ENCODE data around the gene HMCN1. TPM values are rescaled to one million over a fixed set of nuclear protein-coding genes. Genes with fewer than 3 reads are reported as not detected.
"Not testable (repeated sequence)": the region's sequence is repeated elsewhere in the genome, so short reads cannot be mapped to it uniquely, and the experiment has no call there.

The HMCN1 gene
- total RNA-seq, 1 donor from 2014 or later = 8.6 TPM

GRCh38 chr1:185843986-185844385, 109.8 kb downstream of the HMCN1 start:
- DNase-seq (ENCODE audit: low spot score) (no peak), ATAC-seq (no peak)

- no peak for DNase-seq (ENCODE audit: low spot score)
- no peak for ATAC-seq
Observed at GRCh38 chr1:185846672-185847444, 112.7 kb downstream of the HMCN1 start.

GRCh38 chr1:185849014-185849413, 114.8 kb downstream of the HMCN1 start:
- DNase-seq (ENCODE audit: low spot score) = no peak
- no peak for ATAC-seq

- no peak for DNase-seq (ENCODE audit: low spot score)
- no peak for ATAC-seq
Observed at GRCh38 chr1:185850366-185850765, 116.2 kb downstream of the HMCN1 start.

GRCh38 chr1:185853739-185854138, 119.5 kb downstream of the HMCN1 start:
- DNase-seq (ENCODE audit: low spot score) = no peak

GRCh38 chr1:185856482-185856881, 122.3 kb downstream of the HMCN1 start:
- no peak for ATAC-seq
- no peak for DNase-seq (ENCODE audit: low spot score)

More at GRCh38 chr1:185853739-185854138, 119.5 kb downstream of the HMCN1 start:
- ATAC-seq = no peak

GRCh38 chr1:185857442-185857841, 123.3 kb downstream of the HMCN1 start:
- ATAC-seq (no peak), DNase-seq (ENCODE audit: low spot score) (no peak)

GRCh38 chr1:185860311-185860710, 126.1 kb downstream of the HMCN1 start:
- DNase-seq (ENCODE audit: low spot score) (no peak), ATAC-seq (no peak)

- DNase-seq (ENCODE audit: low spot score) (no peak), ATAC-seq (no peak)
Observed at GRCh38 chr1:185860859-185861258, 126.7 kb downstream of the HMCN1 start.

GRCh38 chr1:185861630-185862029, 127.4 kb downstream of the HMCN1 start:
- no peak for ATAC-seq
- DNase-seq (ENCODE audit: low spot score) = no peak

GRCh38 chr1:185862235-185862634, 128.0 kb downstream of the HMCN1 start:
- ATAC-seq (no peak), DNase-seq (ENCODE audit: low spot score) (no peak)

GRCh38 chr1:185864331-185864730, 130.1 kb downstream of the HMCN1 start:
- DNase-seq (ENCODE audit: low spot score) = no peak
- ATAC-seq = no peak

GRCh38 chr1:185864889-185865517, 130.8 kb downstream of the HMCN1 start:
- ATAC-seq = no peak
- no peak for DNase-seq (ENCODE audit: low spot score)

GRCh38 chr1:185869590-185869989, 135.4 kb downstream of the HMCN1 start:
- no peak for DNase-seq (ENCODE audit: low spot score)
- no peak for ATAC-seq

GRCh38 chr1:185871627-185872150, 137.5 kb downstream of the HMCN1 start:
- ATAC-seq = peak; percentile 87

GRCh38 chr1:185874246-185874645, 140.1 kb downstream of the HMCN1 start:
- DNase-seq (ENCODE audit: low spot score) (no peak), ATAC-seq (no peak)

More at GRCh38 chr1:185871627-185872150, 137.5 kb downstream of the HMCN1 start:
- DNase-seq (ENCODE audit: low spot score) = no peak

- no peak for DNase-seq (ENCODE audit: low spot score)
- ATAC-seq = peak; percentile 62
Observed at GRCh38 chr1:185880330-185880729, 146.1 kb downstream of the HMCN1 start.

GRCh38 chr1:185880779-185881333, 146.7 kb downstream of the HMCN1 start:
- peak; percentile 97 for ATAC-seq

GRCh38 chr1:185886046-185886445, 151.9 kb downstream of the HMCN1 start:
- ATAC-seq = no peak

More at GRCh38 chr1:185880779-185881333, 146.7 kb downstream of the HMCN1 start:
- peak; percentile 92 for DNase-seq (ENCODE audit: low spot score)

GRCh38 chr1:185886671-185887070, 152.5 kb downstream of the HMCN1 start:
- ATAC-seq = peak; percentile 87
- DNase-seq (ENCODE audit: low spot score) = peak; percentile 48

More at GRCh38 chr1:185886046-185886445, 151.9 kb downstream of the HMCN1 start:
- DNase-seq (ENCODE audit: low spot score) = no peak

- not testable (repeated sequence) for ATAC-seq; DNase-seq (ENCODE audit: low spot score)
Observed at GRCh38 chr1:185892831-185893403, 158.7 kb downstream of the HMCN1 start.

All from left lobe of liver (tissue), 2 donors.